WTC11 (cell line): ENCODE data around the gene SLC35F1.

Experiments
- FOXP1 ChIP-seq: sonication (generic); formaldehyde crosslinking; IDR thresholded peaks from 2 replicates; pipeline ENCODE4 v1.8.0; 2022; ENCODE audit warnings: missing genetic modification reagents, mild to moderate bottlenecking, moderate library complexity, borderline replicate concordance
- IRF1 ChIP-seq: sonication (generic); formaldehyde crosslinking; IDR thresholded peaks from 2 replicates; pipeline ENCODE4 v1.8.0; 2023; ENCODE audit warnings: missing genetic modification reagents
- SMAD3 ChIP-seq: sonication (generic); formaldehyde crosslinking; IDR thresholded peaks from 2 replicates; pipeline ENCODE4 v1.8.0; 2022; ENCODE audit warnings: missing genetic modification reagents, mild to moderate bottlenecking, borderline replicate concordance
- TEAD4 ChIP-seq: sonication (generic); formaldehyde crosslinking; IDR thresholded peaks from 2 replicates; pipeline ENCODE4 v1.8.0; 2022; ENCODE audit warnings: mild to moderate bottlenecking, missing genetic modification reagents
- TP53 ChIP-seq: sonication (generic); formaldehyde crosslinking; IDR thresholded peaks from 2 replicates; pipeline ENCODE4 v1.8.1; 2023; ENCODE audit warnings: mild to moderate bottlenecking, missing genetic modification reagents
- USF1 ChIP-seq: sonication (generic); formaldehyde crosslinking; IDR thresholded peaks from 2 replicates; pipeline ENCODE4 v1.8.0; 2022; ENCODE audit warnings: mild to moderate bottlenecking, missing genetic modification reagents
- ZNF121 ChIP-seq: sonication (generic); formaldehyde crosslinking; IDR thresholded peaks from 2 replicates; pipeline ENCODE4 v1.8.0; 2023; ENCODE audit warnings: missing genetic modification reagents
- ZNF232 ChIP-seq: sonication (generic); formaldehyde crosslinking; IDR thresholded peaks from 2 replicates; pipeline ENCODE4 v1.8.0; 2022; ENCODE audit warnings: mild to moderate bottlenecking, missing genetic modification reagents
- ZNF423 ChIP-seq: fragments of 250-450 bp; sonication (Bioruptor Pico); IDR thresholded peaks from 2 replicates; pipeline ENCODE4 v2.1.2; 2022; ENCODE audit warnings: mild to moderate bottlenecking, moderate library complexity
- TF ChIP-seq, protein P1 (sequence below): fragments of 200-600 bp; IDR thresholded peaks from 2 replicates; pipeline ENCODE4 v1.8.0; 2022; ENCODE audit warnings: antibody characterized with exemption
- TF ChIP-seq, protein P2 (sequence below): fragments of 250-450 bp; sonication (Bioruptor Pico); IDR thresholded peaks from 2 replicates; pipeline ENCODE4 v1.9.0; 2021; ENCODE audit warnings: mild to moderate bottlenecking, borderline replicate concordance
- TF ChIP-seq, protein P3 (sequence below): sonication (generic); formaldehyde crosslinking; IDR thresholded peaks from 2 replicates; pipeline ENCODE4 v1.8.1; 2022; ENCODE audit warnings: low read depth, mild to moderate bottlenecking, moderate library complexity, missing genetic modification reagents, borderline replicate concordance
- TF ChIP-seq, protein P4 (sequence below): sonication (generic); formaldehyde crosslinking; conservative IDR thresholded peaks from 2 replicates; pipeline ENCODE4 v1.8.1; 2022; ENCODE audit warnings: mild to moderate bottlenecking, missing genetic modification reagents
- TF ChIP-seq, protein P5 (sequence below): sonication (generic); formaldehyde crosslinking; IDR thresholded peaks from 2 replicates; pipeline ENCODE4 v1.8.0; 2022; ENCODE audit warnings: mild to moderate bottlenecking, missing genetic modification reagents

DNA sequence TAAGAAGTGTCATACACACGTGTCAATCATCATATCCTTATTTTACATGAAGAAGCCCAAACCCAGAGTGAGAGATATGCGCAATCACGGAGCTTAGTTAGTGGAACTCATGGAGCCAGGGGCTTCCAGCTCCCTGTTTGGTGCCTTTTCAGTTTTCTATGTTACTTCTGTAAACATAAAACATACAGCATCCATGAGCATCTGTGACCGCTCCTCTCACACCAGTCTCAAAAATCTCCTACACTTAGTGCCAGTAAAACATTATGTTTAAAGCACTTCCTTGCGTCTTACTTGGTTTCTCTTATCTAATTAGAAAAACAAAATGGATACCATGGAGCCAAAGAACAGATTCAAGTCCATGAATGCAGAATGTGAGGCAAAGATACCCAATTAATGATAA, 240.4 kb downstream of the SLC35F1 start:
- TF ChIP-seq, protein P1, sequence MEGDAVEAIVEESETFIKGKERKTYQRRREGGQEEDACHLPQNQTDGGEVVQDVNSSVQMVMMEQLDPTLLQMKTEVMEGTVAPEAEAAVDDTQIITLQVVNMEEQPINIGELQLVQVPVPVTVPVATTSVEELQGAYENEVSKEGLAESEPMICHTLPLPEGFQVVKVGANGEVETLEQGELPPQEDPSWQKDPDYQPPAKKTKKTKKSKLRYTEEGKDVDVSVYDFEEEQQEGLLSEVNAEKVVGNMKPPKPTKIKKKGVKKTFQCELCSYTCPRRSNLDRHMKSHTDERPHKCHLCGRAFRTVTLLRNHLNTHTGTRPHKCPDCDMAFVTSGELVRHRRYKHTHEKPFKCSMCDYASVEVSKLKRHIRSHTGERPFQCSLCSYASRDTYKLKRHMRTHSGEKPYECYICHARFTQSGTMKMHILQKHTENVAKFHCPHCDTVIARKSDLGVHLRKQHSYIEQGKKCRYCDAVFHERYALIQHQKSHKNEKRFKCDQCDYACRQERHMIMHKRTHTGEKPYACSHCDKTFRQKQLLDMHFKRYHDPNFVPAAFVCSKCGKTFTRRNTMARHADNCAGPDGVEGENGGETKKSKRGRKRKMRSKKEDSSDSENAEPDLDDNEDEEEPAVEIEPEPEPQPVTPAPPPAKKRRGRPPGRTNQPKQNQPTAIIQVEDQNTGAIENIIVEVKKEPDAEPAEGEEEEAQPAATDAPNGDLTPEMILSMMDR, result no peak
- TF ChIP-seq USF1, result no peak
- TF ChIP-seq, protein P2, sequence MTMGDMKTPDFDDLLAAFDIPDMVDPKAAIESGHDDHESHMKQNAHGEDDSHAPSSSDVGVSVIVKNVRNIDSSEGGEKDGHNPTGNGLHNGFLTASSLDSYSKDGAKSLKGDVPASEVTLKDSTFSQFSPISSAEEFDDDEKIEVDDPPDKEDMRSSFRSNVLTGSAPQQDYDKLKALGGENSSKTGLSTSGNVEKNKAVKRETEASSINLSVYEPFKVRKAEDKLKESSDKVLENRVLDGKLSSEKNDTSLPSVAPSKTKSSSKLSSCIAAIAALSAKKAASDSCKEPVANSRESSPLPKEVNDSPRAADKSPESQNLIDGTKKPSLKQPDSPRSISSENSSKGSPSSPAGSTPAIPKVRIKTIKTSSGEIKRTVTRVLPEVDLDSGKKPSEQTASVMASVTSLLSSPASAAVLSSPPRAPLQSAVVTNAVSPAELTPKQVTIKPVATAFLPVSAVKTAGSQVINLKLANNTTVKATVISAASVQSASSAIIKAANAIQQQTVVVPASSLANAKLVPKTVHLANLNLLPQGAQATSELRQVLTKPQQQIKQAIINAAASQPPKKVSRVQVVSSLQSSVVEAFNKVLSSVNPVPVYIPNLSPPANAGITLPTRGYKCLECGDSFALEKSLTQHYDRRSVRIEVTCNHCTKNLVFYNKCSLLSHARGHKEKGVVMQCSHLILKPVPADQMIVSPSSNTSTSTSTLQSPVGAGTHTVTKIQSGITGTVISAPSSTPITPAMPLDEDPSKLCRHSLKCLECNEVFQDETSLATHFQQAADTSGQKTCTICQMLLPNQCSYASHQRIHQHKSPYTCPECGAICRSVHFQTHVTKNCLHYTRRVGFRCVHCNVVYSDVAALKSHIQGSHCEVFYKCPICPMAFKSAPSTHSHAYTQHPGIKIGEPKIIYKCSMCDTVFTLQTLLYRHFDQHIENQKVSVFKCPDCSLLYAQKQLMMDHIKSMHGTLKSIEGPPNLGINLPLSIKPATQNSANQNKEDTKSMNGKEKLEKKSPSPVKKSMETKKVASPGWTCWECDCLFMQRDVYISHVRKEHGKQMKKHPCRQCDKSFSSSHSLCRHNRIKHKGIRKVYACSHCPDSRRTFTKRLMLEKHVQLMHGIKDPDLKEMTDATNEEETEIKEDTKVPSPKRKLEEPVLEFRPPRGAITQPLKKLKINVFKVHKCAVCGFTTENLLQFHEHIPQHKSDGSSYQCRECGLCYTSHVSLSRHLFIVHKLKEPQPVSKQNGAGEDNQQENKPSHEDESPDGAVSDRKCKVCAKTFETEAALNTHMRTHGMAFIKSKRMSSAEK, result no peak
- no peak for TF ChIP-seq ZNF423 (CRISPR knock-in tag)
- TF ChIP-seq, protein P3, sequence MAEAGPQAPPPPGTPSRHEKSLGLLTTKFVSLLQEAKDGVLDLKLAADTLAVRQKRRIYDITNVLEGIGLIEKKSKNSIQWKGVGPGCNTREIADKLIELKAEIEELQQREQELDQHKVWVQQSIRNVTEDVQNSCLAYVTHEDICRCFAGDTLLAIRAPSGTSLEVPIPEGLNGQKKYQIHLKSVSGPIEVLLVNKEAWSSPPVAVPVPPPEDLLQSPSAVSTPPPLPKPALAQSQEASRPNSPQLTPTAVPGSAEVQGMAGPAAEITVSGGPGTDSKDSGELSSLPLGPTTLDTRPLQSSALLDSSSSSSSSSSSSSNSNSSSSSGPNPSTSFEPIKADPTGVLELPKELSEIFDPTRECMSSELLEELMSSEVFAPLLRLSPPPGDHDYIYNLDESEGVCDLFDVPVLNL, result no peak
- TF ChIP-seq FOXP1 (CRISPR knock-in tag), result no peak
- no peak for TF ChIP-seq TEAD4 (CRISPR knock-in tag)
- no peak for TF ChIP-seq IRF1 (CRISPR knock-in tag)
- TF ChIP-seq, protein P4, sequence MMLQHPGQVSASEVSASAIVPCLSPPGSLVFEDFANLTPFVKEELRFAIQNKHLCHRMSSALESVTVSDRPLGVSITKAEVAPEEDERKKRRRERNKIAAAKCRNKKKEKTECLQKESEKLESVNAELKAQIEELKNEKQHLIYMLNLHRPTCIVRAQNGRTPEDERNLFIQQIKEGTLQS, result no peak
- TF ChIP-seq, protein P5, sequence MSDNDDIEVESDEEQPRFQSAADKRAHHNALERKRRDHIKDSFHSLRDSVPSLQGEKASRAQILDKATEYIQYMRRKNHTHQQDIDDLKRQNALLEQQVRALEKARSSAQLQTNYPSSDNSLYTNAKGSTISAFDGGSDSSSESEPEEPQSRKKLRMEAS, result no peak
- TF ChIP-seq SMAD3 (CRISPR knock-in tag), result no peak
- TF ChIP-seq ZNF232 (CRISPR knock-in tag), result no peak
- TF ChIP-seq TP53 (CRISPR knock-in tag), result no peak
- TF ChIP-seq ZNF121 (CRISPR knock-in tag), result no peak
